Activated CD8-positive, alpha-beta T cell treated with anti-CD3 and anti-CD28 coated beads for 36 hours (primary cell): Measurements from ENCODE around the gene ARSG. TPM values are rescaled to one million over a fixed set of nuclear protein-coding genes. Genes with fewer than 3 reads are reported as not detected.

Experiments used
- ATAC-seq: fragments of 200-7000 bp; cut with Tn5 transposase; one replicate; pipeline ENCODE4 v1.10.0; 2021; ENCODE audit warnings: mild to moderate bottlenecking, moderate library complexity
- CTCF ChIA-PET: fragments of 350-600 bp; sonication (Branson Sonifier 250); formaldehyde crosslinking; loops from one replicate; lab custom pipeline; 2021; ENCODE audit warnings: antibody characterized with exemption; lab: Charles Lee
- POLR2A ChIA-PET: fragments of 350-600 bp; sonication (Branson Sonifier 250); formaldehyde crosslinking; loops from one replicate; lab custom pipeline; 2021; ENCODE audit warnings: antibody characterized with exemption; lab: Charles Lee
- DNase-seq: peaks from one replicate; pipeline ENCODE4 v3.0.0-alpha.2; 2020
- H3K27ac Mint-ChIP-seq: one replicate; pipeline ENCODE4 v1.8.0; 2021; ENCODE audit warnings: mild to moderate bottlenecking, mixed read lengths
- H3K27me3 Mint-ChIP-seq: one replicate; pipeline ENCODE4 v1.8.0; 2021; ENCODE audit warnings: mixed read lengths
- H3K36me3 Mint-ChIP-seq: one replicate; pipeline ENCODE4 v1.8.0; 2021; ENCODE audit warnings: low read depth, mixed read lengths
- H3K4me1 Mint-ChIP-seq: one replicate; pipeline ENCODE4 v1.8.0; 2021; ENCODE audit warnings: low read depth, mixed read lengths
- H3K4me3 Mint-ChIP-seq: one replicate; pipeline ENCODE4 v1.8.0; 2021; ENCODE audit warnings: mild to moderate bottlenecking, moderate library complexity, mixed read lengths
- H3K9me3 Mint-ChIP-seq: one replicate; pipeline ENCODE4 v1.8.0; 2021; ENCODE audit warnings: mixed read lengths
- CTCF ChIP-seq: fragments of 200-600 bp; IDR thresholded peaks from one replicate; pipeline ENCODE4 v1.8.0; 2022; ENCODE audit warnings: antibody characterized with exemption, mild to moderate bottlenecking
- intact Hi-C: fragments of 100-400 bp; cut with micrococcal nuclease; formaldehyde crosslinking; loops from one replicate; pipeline ENCODE4 v1.10.0; 2022
- total RNA-seq, 2 experiments: library from RNA; stranded (reverse); gene quantifications; one replicate each; pipeline ENCODE4 v1.2.3, GENCODE V29; 2021

ARSG gene
- total RNA-seq, 2 experiments from 2014 or later: 7.2 to 8.4 TPM

DNA sequence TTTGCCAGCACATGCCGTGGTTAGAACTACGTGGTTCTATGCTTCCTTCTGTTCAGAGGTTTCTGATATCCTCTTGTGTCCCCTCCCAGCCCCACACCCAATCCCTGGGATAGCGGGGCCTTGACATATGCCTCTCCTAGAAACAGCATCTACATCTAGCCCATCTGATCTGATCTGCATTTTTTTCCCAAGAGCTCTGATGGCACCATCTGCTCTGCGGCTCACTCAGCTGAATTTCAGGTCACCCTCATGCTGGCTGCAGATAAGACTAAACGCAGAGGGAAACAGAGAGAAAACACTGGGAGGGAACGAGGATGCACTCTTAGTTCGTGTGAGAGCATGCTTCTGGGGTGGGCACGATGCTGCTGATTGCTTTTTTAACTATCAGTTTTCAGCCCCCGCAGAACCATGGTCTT is 155.3 kb downstream of the ARSG start:
- no peak overlapping the region for H3K27ac Mint-ChIP-seq
- no peak overlapping the region for H3K4me3 Mint-ChIP-seq
- no peak for TF ChIP-seq CTCF
- H3K27me3 Mint-ChIP-seq: no peaks in the 10 kb centered on the region
- no peak for ATAC-seq
- ChIA-PET POLR2A (interaction anchor here (0.6 to 1.3 kb wide), 2 partner anchors 10 to 77 kb away, joined by 3 to 4 read pairs; partner anchors contain the start of gene WIPI1), CTCF (interaction anchor here (1.0 to 1.6 kb wide), 3 partner anchors 9 to 16 kb away, joined by 4 to 5 read pairs (median 4); no protein-coding TSS in a partner anchor)
- intact Hi-C loops: no loop called here
- H3K4me1 Mint-ChIP-seq: peaks cover under 1% of the 10 kb centered on the region
- DNase-seq: no peak
- peaks cover 1% of the 10 kb centered on the region for H3K36me3 Mint-ChIP-seq
- no peaks in the 10 kb centered on the region for H3K9me3 Mint-ChIP-seq

GRCh38 chr17:68449021-68449739 is 157.9 kb downstream of the ARSG start:
- Mint-ChIP-seq H3K27ac (no peak overlapping the region), H3K9me3 (no peaks in the 10 kb centered on the region), H3K27me3 (no peaks in the 10 kb centered on the region), H3K36me3 (peaks cover 1% of the 10 kb centered on the region), H3K4me1 (peaks cover 3% of the 10 kb centered on the region), H3K4me3 (no peak overlapping the region)
- POLR2A ChIA-PET: interaction anchor here (1.0 kb wide), 1 partner anchor 16 kb away, joined by 3 read pairs; no protein-coding TSS in a partner anchor
- intact Hi-C loops: no loop called here
- CTCF ChIA-PET: interaction anchor here (1.3 to 2.0 kb wide), 2 partner anchors 12 to 186 kb away, joined by 3 to 13 read pairs; no protein-coding TSS in a partner anchor
- no peak for DNase-seq
- ATAC-seq: no peak
- no peak for TF ChIP-seq CTCF

DNA sequence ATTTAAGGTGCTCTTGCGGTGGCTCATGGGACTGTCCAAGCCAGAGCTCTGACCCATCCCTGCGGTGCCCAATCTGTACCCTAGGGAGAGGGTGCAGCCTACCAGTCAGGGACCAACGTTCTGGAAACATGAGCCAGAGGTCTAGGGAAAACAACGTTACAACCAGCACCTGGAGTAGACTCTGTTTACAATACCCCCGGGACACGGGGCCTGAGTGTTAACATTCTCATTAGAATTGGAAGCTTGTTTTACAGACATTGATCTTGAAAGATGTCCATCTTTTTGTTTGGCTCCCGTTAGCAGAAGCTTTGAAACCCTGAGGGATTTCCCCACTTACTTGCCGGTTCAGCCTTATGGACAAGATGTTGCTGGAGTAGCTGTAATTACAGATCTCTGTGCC is 159.1 kb downstream of the ARSG start:
- POLR2A ChIA-PET: interaction anchor here (1.2 kb wide), 1 partner anchor 158 kb away, joined by 3 read pairs; no protein-coding TSS in a partner anchor
- CTCF ChIA-PET: interaction anchor here (0.9 to 2.0 kb wide), 4 partner anchors 14 to 186 kb away, joined by 3 to 13 read pairs (median 4); no protein-coding TSS in a partner anchor

GRCh38 chr17:68450801-68451200 is 159.5 kb downstream of the ARSG start:
- DNase-seq (no peak), ATAC-seq (no peak)
- Mint-ChIP-seq H3K36me3 (peaks cover 1% of the 10 kb centered on the region), H3K4me3 (no peak overlapping the region), H3K4me1 (peaks cover 5% of the 10 kb centered on the region), H3K27ac (no peak overlapping the region), H3K27me3 (no peaks in the 10 kb centered on the region), H3K9me3 (no peaks in the 10 kb centered on the region)
- ChIA-PET CTCF (interaction anchor here (0.9 to 2.0 kb wide), 4 partner anchors 14 to 186 kb away, joined by 3 to 13 read pairs (median 4); no protein-coding TSS in a partner anchor), POLR2A (interaction anchor here (1.2 kb wide), 1 partner anchor 158 kb away, joined by 3 read pairs; no protein-coding TSS in a partner anchor)
- no peak for TF ChIP-seq CTCF
- intact Hi-C loops: no loop called here

More for the DNA sequence above, 159.1 kb downstream of the ARSG start:
- no peaks in the 10 kb centered on the region for H3K9me3 Mint-ChIP-seq
- H3K27ac Mint-ChIP-seq: no peak overlapping the region
- TF ChIP-seq CTCF: no peak
- DNase-seq (no peak), ATAC-seq (no peak)
- H3K36me3 Mint-ChIP-seq: peaks cover 1% of the 10 kb centered on the region
- no peak overlapping the region for H3K4me3 Mint-ChIP-seq
- intact Hi-C loops: no loop called here
- H3K27me3 Mint-ChIP-seq: no peaks in the 10 kb centered on the region
- peaks cover 3% of the 10 kb centered on the region for H3K4me1 Mint-ChIP-seq
